LNCaP clone FGC (cell line): Measurements from ENCODE around the gene PDIA5.

Experiments used
- DNase-seq: peaks from one replicate; pipeline ENCODE4 v3.0.0-alpha.2; 2011; ENCODE audit warnings: low read depth
- H3K4me3 ChIP-seq: 2 replicates; pipeline ENCODE4 v1.5.1; 2011; ENCODE audit warnings: mild to moderate bottlenecking, low read depth, low read length, control low read depth
- TF ChIP-seq, protein P1 (sequence below): IDR thresholded peaks from 2 replicates; pipeline ENCODE4 v1.5.1; 2012; ENCODE audit warnings: mild to moderate bottlenecking; ENCODE audit not compliant: control insufficient read depth, insufficient read depth; ENCODE audit errors: extremely low read depth

PDIA5 gene

GRCh38 chr3:123066896-123067688 is at the start of gene PDIA5:
Gene PDIA5, plus strand, starts transcription at chr3:123067025. Its CDS starts 140 bp downstream, at chr3:123067165.
- TF ChIP-seq, protein P1, sequence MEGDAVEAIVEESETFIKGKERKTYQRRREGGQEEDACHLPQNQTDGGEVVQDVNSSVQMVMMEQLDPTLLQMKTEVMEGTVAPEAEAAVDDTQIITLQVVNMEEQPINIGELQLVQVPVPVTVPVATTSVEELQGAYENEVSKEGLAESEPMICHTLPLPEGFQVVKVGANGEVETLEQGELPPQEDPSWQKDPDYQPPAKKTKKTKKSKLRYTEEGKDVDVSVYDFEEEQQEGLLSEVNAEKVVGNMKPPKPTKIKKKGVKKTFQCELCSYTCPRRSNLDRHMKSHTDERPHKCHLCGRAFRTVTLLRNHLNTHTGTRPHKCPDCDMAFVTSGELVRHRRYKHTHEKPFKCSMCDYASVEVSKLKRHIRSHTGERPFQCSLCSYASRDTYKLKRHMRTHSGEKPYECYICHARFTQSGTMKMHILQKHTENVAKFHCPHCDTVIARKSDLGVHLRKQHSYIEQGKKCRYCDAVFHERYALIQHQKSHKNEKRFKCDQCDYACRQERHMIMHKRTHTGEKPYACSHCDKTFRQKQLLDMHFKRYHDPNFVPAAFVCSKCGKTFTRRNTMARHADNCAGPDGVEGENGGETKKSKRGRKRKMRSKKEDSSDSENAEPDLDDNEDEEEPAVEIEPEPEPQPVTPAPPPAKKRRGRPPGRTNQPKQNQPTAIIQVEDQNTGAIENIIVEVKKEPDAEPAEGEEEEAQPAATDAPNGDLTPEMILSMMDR = no peak
- H3K4me3 ChIP-seq = peak within 1 kb of the TSS; percentile 90
- DNase-seq = peak; percentile 70

- DNase-seq = no peak
- TF ChIP-seq, protein P1 = no peak
- H3K4me3 ChIP-seq = no peak overlapping the region
Observed at GRCh38 chr3:123018683-123019082, 48.1 kb upstream of the PDIA5 start.

- no peak overlapping the region for H3K4me3 ChIP-seq
- no peak for DNase-seq
- TF ChIP-seq, protein P1 = no peak
Observed at GRCh38 chr3:123019161-123019560, 47.7 kb upstream of the PDIA5 start.

DNA sequence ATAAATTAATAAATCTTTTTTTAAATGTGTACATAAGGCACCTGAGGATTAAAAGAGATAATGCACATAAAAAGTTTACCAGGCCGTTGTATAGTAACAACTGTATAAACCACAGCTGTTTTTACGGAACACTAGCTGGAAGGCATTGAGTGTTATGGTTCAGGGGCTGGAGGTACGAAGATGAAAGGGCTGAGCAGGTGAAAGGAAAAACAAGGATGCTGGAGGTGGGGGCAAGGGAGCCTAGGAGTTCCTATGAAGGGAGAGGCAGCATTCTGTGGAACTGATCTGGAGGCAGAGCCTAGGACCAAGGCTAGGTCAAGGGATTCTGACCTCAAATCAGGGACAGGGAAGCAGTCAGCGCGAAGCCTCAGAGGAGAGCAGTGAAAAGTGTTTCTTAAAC is 47.2 kb upstream of the PDIA5 start:
- DNase-seq = no peak
- no peak overlapping the region for H3K4me3 ChIP-seq
- TF ChIP-seq, protein P1 = no peak

DNA sequence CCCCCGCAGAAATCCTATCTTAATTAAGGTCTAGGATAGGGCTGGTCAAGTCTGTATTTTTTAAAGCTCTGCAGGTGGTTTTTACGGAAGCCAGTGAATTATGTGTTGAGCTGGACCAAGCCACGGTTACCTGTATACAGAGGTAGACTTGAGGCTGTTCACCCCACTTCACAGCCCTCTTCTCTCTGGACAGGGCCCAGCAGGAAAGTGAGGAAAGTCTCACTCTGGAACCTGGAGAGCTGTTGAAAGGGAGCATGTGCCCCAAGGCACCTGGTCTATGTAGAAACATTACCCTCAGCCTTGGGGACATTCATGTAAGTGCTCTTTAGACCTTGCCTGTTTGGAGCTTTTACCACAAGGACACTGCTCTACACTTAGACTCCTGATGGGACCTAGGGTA is 46.1 kb upstream of the PDIA5 start:
- TF ChIP-seq, protein P1 = no peak
- H3K4me3 ChIP-seq = no peak overlapping the region
- DNase-seq = no peak

GRCh38 chr3:123021388-123021787 is 45.4 kb upstream of the PDIA5 start:
- no peak for DNase-seq
- TF ChIP-seq, protein P1 = no peak
- H3K4me3 ChIP-seq = no peak overlapping the region
